GM12873 (cell line): Measurements from ENCODE around the gene RAB3B.

Experiments used
- CTCF ChIP-seq: IDR thresholded peaks from 2 replicates; pipeline ENCODE4 v1.5.1; 2012; ENCODE audit warnings: low read depth, mild to moderate bottlenecking, moderate library complexity, low read length, control low read depth; ENCODE audit not compliant: insufficient read depth; ENCODE audit errors: missing control alignments

The RAB3B gene

DNA sequence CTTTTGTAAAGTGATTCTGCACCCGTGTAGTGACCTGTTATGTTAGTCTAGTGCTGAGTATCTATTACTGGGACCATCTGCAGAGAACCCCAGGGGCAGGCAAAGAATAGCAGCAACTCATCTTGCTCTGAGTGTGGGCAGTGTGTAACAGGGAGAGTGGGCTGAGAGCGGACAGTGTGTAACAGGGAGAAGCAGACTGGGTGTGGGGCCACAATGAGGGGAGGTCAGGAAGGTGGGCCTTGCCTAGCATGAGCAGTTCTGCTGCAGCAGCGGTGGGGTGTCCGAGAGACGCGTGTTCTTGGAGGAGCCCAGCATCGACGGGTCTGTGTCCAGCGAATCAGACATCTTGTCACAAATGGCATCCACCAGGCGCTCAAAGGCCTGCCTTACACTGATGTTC is 70.8 kb downstream of the RAB3B start:
- TF ChIP-seq CTCF: no peak

- no peak for TF ChIP-seq CTCF
These were observed 73.7 kb downstream of the RAB3B start for GRCh38 chr1:51916587-51917405.

DNA sequence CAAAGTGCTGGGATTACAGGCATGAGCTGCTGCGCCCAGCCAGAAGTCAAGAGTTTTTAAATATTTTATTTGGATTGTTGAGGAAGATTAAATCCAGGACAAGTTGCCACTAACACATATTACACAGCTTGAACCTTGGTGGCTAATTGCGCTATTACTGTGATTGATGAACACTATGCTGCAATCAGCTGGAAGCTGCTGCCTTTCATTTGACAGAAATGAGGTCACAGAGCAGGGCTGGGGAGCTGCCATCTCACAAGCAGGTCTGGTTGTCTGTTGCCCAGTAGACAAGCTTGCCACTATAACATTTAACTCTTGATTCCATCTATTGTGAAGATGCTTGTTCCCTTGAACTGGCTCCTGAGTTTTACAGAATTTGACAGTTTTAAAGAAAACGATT is 74.5 kb downstream of the RAB3B start:
- TF ChIP-seq CTCF: no peak

DNA sequence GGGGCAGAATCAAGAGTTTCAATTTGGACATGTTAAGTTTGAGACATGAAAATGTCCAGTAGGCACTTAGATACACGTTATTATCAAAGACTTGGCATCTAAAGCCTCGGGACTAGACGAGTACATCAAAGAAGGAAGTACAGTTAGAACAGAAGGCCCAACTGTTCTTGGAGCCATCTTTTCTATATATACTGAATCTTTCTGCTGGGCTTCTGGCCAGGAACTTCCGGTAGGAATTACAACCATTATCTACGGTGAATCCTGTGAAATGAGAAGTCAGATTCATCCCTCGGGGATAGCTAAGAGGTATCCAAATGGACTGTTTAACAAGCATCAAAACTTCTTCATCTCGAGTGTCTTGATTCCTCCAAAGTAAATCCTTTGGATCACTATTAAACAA is 77.6 kb downstream of the RAB3B start:
- no peak for TF ChIP-seq CTCF

DNA sequence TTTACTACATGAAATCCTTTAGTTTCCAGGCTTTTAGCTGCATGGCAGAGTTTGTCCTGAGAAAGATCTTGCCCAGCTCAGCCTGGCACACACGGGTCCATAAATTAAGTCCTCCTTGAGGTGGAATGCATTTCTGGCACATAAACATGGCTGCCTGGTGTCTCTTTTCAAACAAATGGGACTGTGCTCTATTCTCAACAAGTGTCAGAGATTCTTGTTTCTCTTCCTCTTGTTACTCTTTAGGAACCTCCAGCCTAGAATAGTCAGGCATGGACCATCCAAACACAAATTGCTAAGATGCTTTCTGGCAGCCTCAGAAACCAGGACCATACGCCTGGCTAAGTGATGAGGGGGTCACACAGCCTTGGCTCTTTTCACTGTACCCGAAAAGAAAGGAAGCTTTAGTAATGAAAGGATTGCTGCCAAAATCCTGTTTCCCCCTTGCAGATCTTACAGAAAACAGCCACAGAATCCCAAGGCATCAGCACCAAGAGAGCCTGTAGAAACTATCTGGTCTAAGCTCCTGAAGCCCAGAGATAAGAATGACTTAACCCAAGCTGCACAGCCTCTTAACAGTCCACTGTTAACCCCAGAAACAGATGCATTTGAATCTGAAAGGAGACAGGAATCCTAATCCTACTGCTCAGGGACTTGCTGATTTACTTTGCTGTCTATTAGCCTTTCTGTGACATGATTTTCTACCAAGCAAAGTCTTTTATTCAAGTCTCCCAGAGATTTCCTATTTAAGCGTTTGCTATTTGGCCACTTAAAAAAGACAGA is 80.1 kb downstream of the RAB3B start:
- TF ChIP-seq CTCF: no peak

- no peak for TF ChIP-seq CTCF
These were observed 82.0 kb downstream of the RAB3B start for GRCh38 chr1:51908499-51908898.

GRCh38 chr1:51907079-51907702 is 83.3 kb downstream of the RAB3B start:
- TF ChIP-seq CTCF: no peak
